GM18867 (cell line): ENCODE data around the gene PFN1.
A peak's percentile ranks its signal among the peaks of the same experiment; 100 is the strongest.

ENCODE experiments used
- ATAC-seq: cut with Tn5 transposase; IDR thresholded peaks from one replicate; pipeline ENCODE4 v1.9.1; 2021; ENCODE audit warnings: mild to moderate bottlenecking, moderate library complexity; ENCODE audit not compliant: unreplicated experiment

PFN1 gene

DNA sequence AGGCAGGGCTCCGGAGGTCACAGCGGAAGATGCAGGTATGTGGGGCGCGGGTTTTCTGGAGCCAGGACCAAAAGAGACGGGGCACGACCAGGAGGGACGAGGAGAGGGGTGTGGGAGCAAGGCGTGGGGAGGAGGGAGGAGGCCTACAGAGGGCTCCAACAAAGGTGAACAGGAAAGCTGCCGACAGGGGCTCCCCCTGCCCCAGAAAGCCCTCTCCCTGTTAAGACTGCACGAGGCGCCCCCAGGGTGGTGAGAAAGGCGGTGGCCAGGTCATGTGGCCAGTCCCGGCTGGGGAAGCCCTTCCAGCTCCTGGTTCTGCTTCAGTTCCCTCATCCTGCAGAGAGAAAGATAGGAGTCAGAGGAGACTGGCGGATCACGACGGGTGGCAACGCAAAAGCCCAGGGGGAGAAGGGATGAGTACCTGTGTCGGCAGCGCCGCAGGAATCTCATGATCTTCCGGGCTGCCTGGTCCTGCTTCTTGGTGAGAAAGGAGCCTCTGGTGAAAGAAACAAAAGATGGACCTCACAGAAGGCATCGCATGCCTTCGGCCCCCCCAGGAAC, 20.2 kb upstream of the PFN1 start:
- ATAC-seq = no peak

GRCh38 chr17:4967539-4968485, 19.5 kb upstream of the PFN1 start, which contains the start of gene SPAG7:
Gene SPAG7, minus strand, starts transcription at chr17:4967817. Its CDS starts 13 bp downstream, at chr17:4967804.
- peak; percentile 52 for ATAC-seq

GRCh38 chr17:4966844-4967538, 18.7 kb upstream of the PFN1 start:
- peak; percentile 79 for ATAC-seq

GRCh38 chr17:4965311-4965986, 17.1 kb upstream of the PFN1 start:
- ATAC-seq = no peak

- ATAC-seq = no peak
Observed at GRCh38 chr17:4960279-4960922, 12.1 kb upstream of the PFN1 start.

GRCh38 chr17:4959261-4959965, 11.1 kb upstream of the PFN1 start:
- no peak for ATAC-seq

- no peak for ATAC-seq
Observed at GRCh38 chr17:4958102-4958501, 9.8 kb upstream of the PFN1 start.

DNA sequence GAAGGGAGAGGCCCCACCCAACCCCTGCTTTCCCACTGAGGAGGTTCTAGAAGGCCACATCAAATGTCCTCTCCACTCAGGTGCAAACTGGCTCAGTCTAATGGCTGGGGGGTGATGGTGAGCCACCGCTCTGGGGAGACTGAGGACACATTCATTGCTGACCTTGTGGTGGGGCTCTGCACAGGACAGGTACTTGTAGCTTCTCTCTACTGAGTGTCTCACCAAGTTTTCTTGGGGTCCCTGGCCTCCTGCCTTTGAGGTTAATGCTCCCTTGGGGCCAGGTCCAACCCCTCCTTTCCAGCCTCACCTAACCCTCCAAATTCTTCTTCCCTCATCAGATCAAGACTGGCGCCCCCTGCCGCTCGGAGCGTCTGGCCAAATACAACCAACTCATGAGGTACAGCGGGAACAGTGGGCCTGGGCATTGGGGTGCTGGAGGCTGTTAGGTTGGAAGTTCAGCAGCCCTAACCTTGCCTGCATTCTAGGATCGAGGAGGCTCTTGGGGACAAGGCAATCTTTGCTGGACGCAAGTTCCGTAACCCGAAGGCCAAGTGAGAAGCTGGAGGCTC, 8.2 kb upstream of the PFN1 start:
- ATAC-seq = no peak

DNA sequence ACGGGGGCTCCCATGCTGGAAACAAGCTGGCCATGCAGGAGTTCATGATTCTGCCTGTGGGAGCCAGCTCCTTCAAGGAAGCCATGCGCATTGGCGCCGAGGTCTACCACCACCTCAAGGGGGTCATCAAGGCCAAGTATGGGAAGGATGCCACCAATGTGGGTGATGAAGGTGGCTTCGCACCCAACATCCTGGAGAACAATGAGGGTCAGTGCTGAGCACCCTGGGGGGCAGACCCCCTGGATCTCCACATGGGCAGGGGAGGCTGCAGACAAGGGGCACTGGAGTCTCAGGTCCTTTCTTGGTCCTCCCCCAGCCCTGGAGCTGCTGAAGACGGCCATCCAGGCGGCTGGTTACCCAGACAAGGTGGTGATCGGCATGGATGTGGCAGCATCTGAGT, 6.8 kb upstream of the PFN1 start:
- no peak for ATAC-seq

DNA sequence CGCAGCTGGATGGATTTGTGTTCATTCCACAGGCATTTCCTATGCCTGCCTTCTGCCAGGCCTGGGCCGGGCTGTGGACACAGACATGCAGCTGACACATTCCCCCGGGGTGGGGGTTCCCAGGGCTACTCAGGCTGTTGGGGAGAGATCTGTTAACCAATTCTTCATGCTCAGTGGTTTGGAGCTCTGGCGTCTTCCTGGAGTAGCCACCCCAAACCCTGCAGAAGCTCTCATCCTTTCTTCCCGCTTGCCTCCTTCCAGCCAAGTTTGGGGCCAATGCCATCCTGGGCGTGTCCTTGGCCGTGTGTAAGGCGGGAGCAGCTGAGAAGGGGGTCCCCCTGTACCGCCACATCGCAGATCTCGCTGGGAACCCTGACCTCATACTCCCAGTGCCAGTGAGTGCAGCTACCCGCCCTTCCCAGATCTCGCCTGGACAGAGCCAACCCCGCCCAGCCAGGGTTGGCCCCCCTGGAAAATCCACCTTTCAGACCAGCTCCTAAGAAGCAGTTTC, 5.2 kb upstream of the PFN1 start:
- ATAC-seq = no peak

DNA sequence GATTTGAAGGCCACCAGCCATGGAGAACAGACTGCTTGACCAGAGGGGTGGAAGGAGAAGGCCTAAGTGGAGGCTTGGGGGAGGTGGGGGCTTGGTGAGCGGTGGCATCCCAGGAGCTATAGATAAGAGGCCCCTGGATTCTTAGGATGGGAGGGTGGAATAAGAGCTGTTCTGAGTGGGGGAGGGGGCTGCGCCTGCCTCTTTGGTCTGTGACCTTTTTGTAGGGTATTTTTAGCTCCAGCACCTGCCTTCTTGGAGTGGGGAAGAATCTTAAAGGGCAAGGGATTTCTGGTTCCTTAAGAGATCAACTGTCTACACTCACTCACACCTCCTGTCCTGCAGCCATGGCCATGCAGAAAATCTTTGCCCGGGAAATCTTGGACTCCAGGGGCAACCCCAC, 3.2 kb upstream of the PFN1 start:
- ATAC-seq = no peak

- ATAC-seq = no peak
Observed at GRCh38 chr17:4950746-4951204, 2.4 kb upstream of the PFN1 start, which contains the start of gene ENO3. Gene ENO3, plus strand, starts transcription at chr17:4951119. Its CDS starts 711 bp downstream, at chr17:4951830.

DNA sequence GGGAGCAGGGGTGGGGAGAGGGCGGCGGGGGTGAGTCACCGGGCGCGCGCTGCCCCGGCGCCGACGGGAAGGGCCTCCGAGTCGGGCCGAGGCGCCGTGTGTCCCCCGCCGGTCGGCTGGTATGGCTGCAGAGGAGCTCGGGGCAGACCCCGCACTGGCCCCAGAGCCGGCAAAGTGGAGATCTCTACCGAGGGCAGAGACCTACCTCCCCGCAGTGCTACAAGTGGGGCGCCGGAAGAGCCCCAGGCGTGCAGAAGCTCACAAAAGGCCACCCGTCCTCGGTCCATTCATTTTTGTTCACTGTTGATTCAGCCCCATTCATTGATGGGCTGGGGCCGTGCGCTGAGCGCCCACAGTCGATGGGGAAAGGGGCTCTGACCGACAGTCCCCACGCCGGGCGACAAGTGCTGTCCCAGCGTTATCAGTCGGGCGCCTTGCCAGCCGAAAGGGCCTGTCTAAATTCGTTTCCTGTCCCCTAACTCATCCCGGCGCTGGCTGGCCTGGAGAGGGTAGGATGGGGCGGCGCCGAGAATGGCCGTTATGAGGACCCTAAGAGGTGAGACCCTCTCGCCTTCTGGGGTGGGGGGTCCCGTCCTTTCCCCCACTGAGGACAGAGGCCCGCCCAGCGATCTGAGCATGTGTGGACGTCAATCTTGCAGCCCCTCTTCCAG, 1.9 kb upstream of the PFN1 start:
- peak; percentile 2 for ATAC-seq

DNA sequence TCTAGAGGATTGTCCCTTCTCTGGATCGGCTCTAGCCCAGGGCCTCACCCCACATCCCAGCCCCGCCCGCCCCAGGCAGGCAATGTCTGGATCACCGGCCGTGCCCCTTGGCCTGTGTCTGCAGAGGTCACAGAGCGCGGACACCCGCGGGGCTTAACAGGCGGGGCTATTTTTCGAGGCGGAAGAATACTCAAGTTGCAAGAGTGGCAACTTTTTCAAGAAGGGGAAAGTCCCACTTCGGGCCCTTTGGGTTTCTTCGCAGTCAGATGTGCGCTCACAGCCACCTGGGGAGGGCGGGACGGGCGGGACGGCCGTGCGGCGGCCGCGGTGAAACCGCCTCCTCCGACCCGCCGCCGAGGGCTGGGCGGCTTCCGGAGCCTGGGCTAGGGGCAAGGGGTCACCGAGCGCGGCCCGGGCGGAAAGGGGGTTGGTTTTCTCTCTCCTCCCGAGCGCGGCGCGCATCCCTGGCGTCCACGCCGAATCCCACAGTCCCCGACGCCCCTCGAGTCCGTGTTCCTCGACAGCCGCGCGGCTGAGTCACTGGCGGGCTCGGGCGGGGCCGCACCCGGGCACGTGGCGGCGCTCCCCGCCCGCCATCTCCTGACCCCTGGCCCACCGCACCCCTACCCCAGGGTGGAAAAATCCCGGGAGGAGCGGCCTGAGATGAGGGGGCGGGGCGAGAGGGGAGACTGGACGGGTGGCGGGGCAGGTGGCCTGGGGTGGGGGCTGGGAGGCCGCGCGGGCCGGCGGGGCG, 1.2 kb upstream of the PFN1 start:
- ATAC-seq = peak; percentile 33

DNA sequence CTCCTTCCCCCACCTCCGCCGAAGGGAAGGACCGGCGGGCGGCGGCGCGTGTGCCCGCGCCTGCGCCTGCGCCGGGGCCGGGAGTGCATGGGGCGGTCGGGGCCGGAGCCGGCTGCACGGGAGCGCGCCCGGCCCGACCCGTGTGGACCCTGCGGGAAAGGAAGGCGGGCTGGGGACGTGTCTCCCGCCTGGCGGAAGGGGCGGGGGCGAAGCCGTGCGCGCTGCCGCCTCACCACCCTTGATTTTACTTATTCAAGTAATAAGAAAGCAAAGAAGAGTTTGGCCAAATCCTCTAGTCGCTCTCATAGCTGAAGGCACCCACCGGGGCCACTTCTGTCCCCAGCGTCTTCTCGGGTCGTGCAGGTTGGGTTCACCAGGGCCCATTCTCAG, 596 bp upstream of the PFN1 start:
- ATAC-seq = peak; percentile 41

GRCh38 chr17:4947411-4948165, 742 bp downstream of the PFN1 start:
- peak; percentile 15 for ATAC-seq

DNA sequence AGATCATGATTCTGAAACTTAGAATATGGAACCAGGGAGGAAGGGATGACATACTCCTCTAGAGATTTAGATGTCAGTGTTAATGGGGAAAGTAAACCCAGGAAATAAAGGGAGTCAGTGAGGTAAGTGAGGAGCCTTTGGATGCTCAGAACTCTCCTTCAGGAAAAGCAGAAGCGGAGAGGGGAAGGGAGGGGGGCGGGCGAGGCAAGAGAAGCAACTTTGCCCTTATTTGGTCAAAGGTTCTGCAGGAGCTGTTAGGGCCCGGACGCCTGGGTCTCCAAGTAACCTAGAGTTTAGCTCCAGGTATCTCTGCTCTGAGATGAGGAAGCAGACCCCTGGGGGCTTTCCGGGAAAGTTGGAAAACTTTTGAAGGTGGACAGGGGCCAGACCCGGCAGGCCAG, 1.3 kb downstream of the PFN1 start:
- no peak for ATAC-seq
